K562 (cell line): ENCODE results near the gene HSPB1. TPM values are rescaled to one million over a fixed set of nuclear protein-coding genes. Genes with fewer than 3 reads are reported as not detected.
A peak's percentile ranks its signal among the peaks of the same experiment; 100 is the strongest.

Experiments used
- ATAC-seq: fragments of 200-7000 bp; cut with Tn5 transposase; 3 replicates; pipeline ENCODE4 v1.9.1; 2020; ENCODE audit warnings: moderate library complexity
- BruUV-seq: library from RNA; stranded (reverse); fragments of 400-500 nt; replicated peaks from 2 replicates; lab custom pipeline; 2021; lab: Mats Ljungman, UMichigan
- CTCF ChIA-PET: fragments of 300-600 bp; formaldehyde crosslinking; extraction: SDS; loops from one replicate; lab custom pipeline; 2021; ENCODE audit warnings: low intra/inter-chr PET ratio; lab: Yijun Ruan, JAX
- POLR2A ChIA-PET: fragments of 300-600, 350-650 bp; sonication (Branson Sonifier 250); formaldehyde crosslinking; extraction: SDS; loops from one replicate; lab custom pipeline; 2021; ENCODE audit warnings: antibody characterized with exemption, inconsistent platforms; lab: Yijun Ruan, JAX
- DNase-seq, 4 experiments: peaks; one replicate each; pipeline versions ENCODE4 v3.0.0 to v3.0.0-alpha.2; 2011 to 2018; ENCODE audit warnings: low spot score in 3 of 4, mixed read lengths in 3 of 4; ENCODE audit errors: extremely low read depth in 1 of 4
- FAIRE-seq: peaks from 2 replicates; lab custom pipeline; 2011; peaks lifted over from hg19 to GRCh38; lab: Jason Lieb, UNC
- H2AFZ ChIP-seq: 2 replicates; pipeline ENCODE4 v1.6.0; 2011; ENCODE audit warnings: low read depth, low read length, control low read depth, inconsistent platforms
- H3K27ac ChIP-seq: fragments of 200-600 bp; 3 replicates; pipeline ENCODE4 v1.8.0; 2011; ENCODE audit warnings: low read depth, mild to moderate bottlenecking, control low read depth, inconsistent platforms, low read length, moderate library complexity, mixed read lengths; ENCODE audit errors: extremely low read depth
- H3K27me3 ChIP-seq, 2 experiments: fragments of 300-600 bp in 1 of 2; 2 replicates in 1 of 2; 3 replicates in 1 of 2; pipeline versions ENCODE4 v1.6.0 to v1.8.0; 2011; ENCODE audit warnings: inconsistent platforms in 2 of 2, low read length in 2 of 2, mild to moderate bottlenecking in 1 of 2, mixed read lengths in 1 of 2, moderate library complexity in 1 of 2; ENCODE audit not compliant: control insufficient read depth in 2 of 2, insufficient read depth in 2 of 2
- H3K36me3 ChIP-seq: fragments of 300-600 bp; 3 replicates; pipeline ENCODE4 v1.8.0; 2011; ENCODE audit warnings: mild to moderate bottlenecking, low read length, inconsistent platforms; ENCODE audit not compliant: control insufficient read depth, insufficient read depth
- H3K4me1 ChIP-seq, 2 experiments: fragments of 200-600 bp in 1 of 2; replicated peaks in 1 of 2; 2 replicates in 1 of 2; 3 replicates in 1 of 2; pipeline versions ENCODE4 v1.5.1 to v1.8.0; 2011; ENCODE audit warnings: inconsistent platforms in 2 of 2, low read length in 2 of 2, mild to moderate bottlenecking in 1 of 2, mixed read lengths in 1 of 2, moderate library complexity in 1 of 2; ENCODE audit not compliant: control insufficient read depth in 2 of 2, insufficient read depth in 2 of 2
- H3K4me2 ChIP-seq: 2 replicates; pipeline ENCODE4 v1.6.1; 2011; ENCODE audit warnings: low read length, control low read depth, inconsistent platforms, mixed read lengths; ENCODE audit not compliant: insufficient read depth
- H3K4me3 ChIP-seq: fragments of 200-600 bp; sonication (generic), shearing (Covaris generic); 2 replicates; pipeline ENCODE4 v1.5.1; 2016; ENCODE audit warnings: control low read depth, inconsistent platforms
- H3K79me2 ChIP-seq: fragments of 200-600 bp; 3 replicates; pipeline ENCODE4 v1.8.0; 2011; ENCODE audit warnings: low read length, inconsistent platforms; ENCODE audit not compliant: control insufficient read depth, insufficient read depth
- H3K9ac ChIP-seq, 2 experiments: 2 replicates each; pipeline versions ENCODE4 v1.6.0 to v1.6.1; 2011; ENCODE audit warnings: low read depth in 2 of 2, low read length in 2 of 2, control low read depth in 1 of 2, inconsistent platforms in 1 of 2, mild to moderate bottlenecking in 1 of 2, mixed read lengths in 1 of 2; ENCODE audit not compliant: insufficient read depth in 1 of 2
- H3K9me1 ChIP-seq: one replicate; pipeline ENCODE4 v1.6.0; 2011; ENCODE audit warnings: inconsistent platforms, mild to moderate bottlenecking, low read length, moderate library complexity; ENCODE audit not compliant: control insufficient read depth, insufficient read depth
- H3K9me3 ChIP-seq: replicated peaks from 2 replicates; pipeline ENCODE4 v1.5.1; 2011; ENCODE audit warnings: low read depth, low read length, inconsistent platforms; ENCODE audit not compliant: control insufficient read depth, insufficient read depth
- H4K20me1 ChIP-seq: replicated peaks from 2 replicates; pipeline ENCODE4 v1.6.1; 2011; ENCODE audit warnings: low read length, inconsistent platforms, mixed read lengths; ENCODE audit not compliant: control insufficient read depth, insufficient read depth
- ZBTB7A ChIP-seq: IDR thresholded peaks from 2 replicates; pipeline ENCODE4 v1.6.1; 2011; ENCODE audit warnings: low read depth, mild to moderate bottlenecking, low read length, moderate library complexity, borderline replicate concordance; ENCODE audit not compliant: control insufficient read depth
- ZNF609 ChIP-seq: sonication (generic); formaldehyde crosslinking; IDR thresholded peaks from 2 replicates; pipeline ENCODE4 v1.8.1; 2023; ENCODE audit warnings: missing genetic modification reagents, mild to moderate bottlenecking, borderline replicate concordance
- WGBS: fragments of 100-300 bp; shearing (Covaris generic); methylation state at CpG from one replicate; pipeline ENCODE4 v1.1.6; 2016; ENCODE audit warnings: low coverage, mixed read lengths; ENCODE audit not compliant: insufficient coverage; ENCODE audit errors: missing lambda C conversion rate; 5-methylcytosine and 5-hydroxymethylcytosine counted together
- in situ Hi-C: fragments of 300-500 bp; cut with MboI; formaldehyde crosslinking; loops from 4 replicates; pipeline ENCODE4 v1.15.0; 2018; ENCODE audit warnings: inconsistent platforms, mixed read lengths
- intact Hi-C: fragments of 100-400 bp; cut with micrococcal nuclease; formaldehyde crosslinking; loops from 2 replicates; pipeline ENCODE4 v1.14.2; 2022
- polyA plus RNA-seq, 8 experiments: library from polyadenylated mRNA; depleted of rRNA in 4 of 8; stranded (reverse) in 5 of 8; unstranded in 3 of 8; fragments of >200 nt; fragmentation: Nextera tagmentation in 2 of 8; fragmentation: Illumina TruSeq in 1 of 8; extraction: Ambion mirVana in 2 of 8; extraction: Trizol in 1 of 8; gene quantifications; 2 replicates each; pipeline versions ENCODE4 v1.2.1 to v1.2.3, GENCODE V29; 2011 to 2014; ENCODE audit warnings: inconsistent platforms in 1 of 8, missing spikeins in 1 of 8
- total RNA-seq, 7 experiments: library from RNA; depleted of rRNA in 6 of 7; stranded (reverse); fragments of >200 nt in 6 of 7; fragmentation: Illumina TruSeq in 2 of 7; extraction: Trizol in 2 of 7; gene quantifications; 2 replicates each; pipeline versions ENCODE4 v1.2.1 to v1.2.3, GENCODE V29; 2011 to 2021; ENCODE audit warnings: low replicate concordance in 1 of 7

Gene HSPB1
- total and polyA plus RNA-seq, 9 of the 15 experiments (the other 6 are each of a cell fraction or from before 2014, with no cell fraction given) = 27.1 to 522 (median 138) TPM

DNA sequence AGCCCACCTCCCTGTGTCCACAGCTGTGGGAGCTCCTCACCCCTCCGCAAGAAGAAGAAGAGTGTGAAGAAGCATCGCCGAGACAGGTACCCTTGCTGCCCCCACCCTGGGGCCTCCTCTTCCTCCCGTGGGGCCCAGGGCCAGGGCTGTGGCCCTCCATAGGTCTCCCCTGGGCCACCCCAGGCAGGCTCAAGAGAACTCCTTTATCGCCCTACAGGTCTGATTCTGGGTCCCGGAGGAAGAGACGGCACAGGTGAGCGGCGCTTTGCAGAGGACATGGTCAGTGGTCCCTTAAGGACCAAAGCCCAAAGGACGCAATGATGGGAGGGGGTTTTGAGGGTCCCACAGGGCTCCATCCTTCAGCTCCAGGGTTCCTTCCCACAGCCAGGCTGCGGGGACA is 41.1 kb upstream of the HSPB1 start:
- 14% methylated on average over 10 of the region's 11 CpGs for WGBS
- no peak overlapping the region for H2AFZ ChIP-seq
- peaks cover 0 to 25% of the 10 kb centered on the region in 2 experiments; a peak in 3 of 5 replicates for H3K4me1 ChIP-seq
- FAIRE-seq (no peak), ATAC-seq (no peak), DNase-seq (no peak)
- no peaks in the 10 kb centered on the region for H3K36me3 ChIP-seq
- H4K20me1 ChIP-seq = peaks cover 4% of the 10 kb centered on the region
- peak; percentile 25; the same call in 1 of the 2 replicates for TF ChIP-seq ZBTB7A
- TF ChIP-seq ZNF609 (CRISPR knock-in tag) = no peak
- H3K9me3 ChIP-seq = no peaks in the 10 kb centered on the region
- H3K27ac ChIP-seq = no peak overlapping the region
- H3K4me3 ChIP-seq = no peak overlapping the region
- in situ Hi-C loops (loop anchor here (5.0 kb wide), 1 partner anchor 79 kb away; no protein-coding TSS in a partner anchor), intact Hi-C loops (no loop called here)
- no peaks in the 10 kb centered on the region for H3K9me1 ChIP-seq
- H3K79me2 ChIP-seq = no peaks in the 10 kb centered on the region
- no peak overlapping the region for H3K4me2 ChIP-seq
- POLR2A ChIA-PET = interaction anchor here (0.8 to 1.8 kb wide), 2 partner anchors 70 to 95 kb away, joined by 4 to 6 read pairs; no protein-coding TSS in a partner anchor
- H3K27me3 ChIP-seq = peaks cover 3 to 28% of the 10 kb centered on the region in 2 experiments; a peak in 3 of 5 replicates
- no TSS peak for BruUV-seq
- CTCF ChIA-PET = interaction anchor here (2.5 kb wide), 1 partner anchor 53 kb away, joined by 24 read pairs; no protein-coding TSS in a partner anchor
- H3K9ac ChIP-seq = no peak overlapping the region
